ENCODE data around the gene SETD5. TPM values are rescaled to one million over a fixed set of nuclear protein-coding genes. Genes with fewer than 3 reads are reported as not detected.

The SETD5 gene
- total RNA-seq, 2 donors from 2014 or later: 78.6 to 102 TPM

- intact Hi-C loops (cut with DNase I, micrococcal nuclease): no loop called here
- no peak for ATAC-seq
- no peak for DNase-seq
Observed at GRCh38 chr3:9498781-9499180, 101.4 kb downstream of the SETD5 start.

- intact Hi-C loops (cut with DNase I, micrococcal nuclease): no loop called here
- DNase-seq (no peak), ATAC-seq (no peak)
Observed at GRCh38 chr3:9499455-9500107, 102.2 kb downstream of the SETD5 start.

GRCh38 chr3:9500108-9501050 is 103.0 kb downstream of the SETD5 start:
- DNase-seq (peak in 1 of 2 donors; percentile 75), ATAC-seq (peak; percentile 83)
- intact Hi-C loops (cut with DNase I, micrococcal nuclease): no loop called here

GRCh38 chr3:9501226-9501625 is 103.8 kb downstream of the SETD5 start:
- ATAC-seq (no peak), DNase-seq (no peak)
- intact Hi-C loops (cut with DNase I, micrococcal nuclease): no loop called here

GRCh38 chr3:9503283-9503682 is 105.9 kb downstream of the SETD5 start:
- DNase-seq: peak in 1 of 2 donors; percentile 77
- intact Hi-C loops (cut with DNase I, micrococcal nuclease): no loop called here
- ATAC-seq: peak; percentile 60

GRCh38 chr3:9507586-9508578 is 110.5 kb downstream of the SETD5 start:
- ATAC-seq (no peak), DNase-seq (no peak)
- intact Hi-C loops (cut with DNase I, micrococcal nuclease): no loop called here

DNA sequence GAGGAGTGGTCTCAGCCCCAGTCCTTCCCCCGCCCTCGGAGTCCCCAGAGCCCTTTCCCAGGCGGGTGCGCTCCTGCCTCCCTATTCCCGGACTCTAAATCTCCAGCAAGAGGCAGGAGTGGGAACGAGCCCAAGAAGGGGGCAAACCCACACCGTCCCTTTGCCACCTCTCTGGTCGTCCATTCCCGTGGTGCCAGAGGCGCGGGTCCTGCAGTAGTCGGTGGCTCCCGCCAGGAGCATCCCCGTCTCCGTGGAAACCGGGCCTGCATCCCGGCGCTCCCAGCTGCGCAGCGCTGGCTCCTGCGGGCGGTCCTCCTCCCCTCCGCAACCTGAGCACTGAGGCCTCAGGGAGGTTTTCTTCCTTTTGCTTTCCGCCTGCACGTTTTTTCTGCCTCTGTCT is 111.4 kb downstream of the SETD5 start:
- DNase-seq (no peak), ATAC-seq (no peak)
- intact Hi-C loops (cut with DNase I, micrococcal nuclease): no loop called here

DNA sequence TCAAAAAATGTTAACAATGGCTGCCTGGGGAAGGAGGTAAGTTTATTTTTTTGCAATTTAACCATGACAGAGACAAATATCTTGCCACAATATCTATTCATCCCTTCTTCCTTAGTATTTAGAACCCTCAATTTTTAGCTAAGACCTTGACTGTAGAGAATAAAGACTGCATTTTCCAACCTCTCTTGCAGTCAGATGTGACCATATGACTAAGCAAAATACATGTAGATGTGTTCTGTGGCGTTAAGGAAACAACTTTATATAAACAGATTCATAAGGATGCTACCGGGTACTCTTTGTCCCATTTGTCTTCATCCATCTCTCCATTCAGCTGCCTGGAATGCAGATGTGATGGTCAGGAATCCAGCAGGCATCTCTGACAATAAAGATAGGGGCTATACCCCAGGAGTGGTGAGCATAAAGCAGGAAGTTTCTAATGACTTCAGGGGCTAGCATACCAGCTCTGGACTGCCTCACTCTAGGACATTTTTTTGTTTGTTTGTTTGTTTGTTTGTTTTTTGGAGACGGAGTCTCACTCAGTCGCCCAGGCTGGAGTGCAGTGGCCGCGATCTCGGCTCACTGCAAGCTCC is 115.1 kb downstream of the SETD5 start:
- DNase-seq: no peak
- intact Hi-C loops (cut with DNase I, micrococcal nuclease): no loop called here
- ATAC-seq: no peak

DNA sequence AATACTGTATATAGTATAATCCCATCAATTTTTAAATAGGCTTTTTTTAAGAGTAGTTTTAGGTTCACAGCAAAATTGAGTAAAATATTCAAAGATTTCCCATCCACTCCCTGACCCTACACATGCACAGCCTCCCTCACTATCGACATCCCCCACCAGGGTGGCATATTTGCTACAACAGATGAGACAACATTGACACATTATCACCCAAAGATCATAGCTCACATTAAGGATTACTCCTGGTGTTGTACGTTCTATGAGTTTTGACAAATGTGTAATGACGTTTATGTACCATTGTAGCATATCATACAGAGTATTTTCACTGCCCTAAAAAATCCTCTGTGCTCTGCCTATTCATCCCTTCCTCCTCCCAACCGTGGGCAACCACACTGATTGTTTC is 116.9 kb downstream of the SETD5 start:
- intact Hi-C loops (cut with DNase I, micrococcal nuclease): no loop called here
- ATAC-seq (no peak), DNase-seq (no peak)

GRCh38 chr3:9514956-9515355 is 117.5 kb downstream of the SETD5 start:
- intact Hi-C loops (cut with DNase I, micrococcal nuclease): no loop called here
- ATAC-seq: no peak
- DNase-seq: no peak

GRCh38 chr3:9525078-9525477 is 127.7 kb downstream of the SETD5 start:
- no peak for ATAC-seq
- intact Hi-C loops (cut with DNase I, micrococcal nuclease): no loop called here
- no peak for DNase-seq

Other genes starting within 250 kb of the SETD5 start
- 1 to 10 TPM; 7.9 to 8.0 TPM for gene SRGAP3, start 148.0 kb upstream of the SETD5 start, total RNA-seq
- 10 to 100 TPM; 28.6 to 47.2 TPM for gene THUMPD3, start 34.6 kb upstream of the SETD5 start, total RNA-seq
- gene LHFPL4, start 156.2 kb downstream of the SETD5 start, total RNA-seq: under 1 TPM; 0.70 to 0.73 TPM